WI38 (cell line): ENCODE measurements around the gene GBX1.

Experiments
- H3K4me3 ChIP-seq: 2 replicates; pipeline ENCODE4 v1.5.1; 2011; ENCODE audit warnings: low read depth, mild to moderate bottlenecking, control low read depth, low read length
- TF ChIP-seq, protein P1 (sequence below): IDR thresholded peaks from 2 replicates; pipeline ENCODE4 v1.5.1; 2012; ENCODE audit warnings: low read depth, mild to moderate bottlenecking, control low read depth, low read length

The GBX1 gene

DNA sequence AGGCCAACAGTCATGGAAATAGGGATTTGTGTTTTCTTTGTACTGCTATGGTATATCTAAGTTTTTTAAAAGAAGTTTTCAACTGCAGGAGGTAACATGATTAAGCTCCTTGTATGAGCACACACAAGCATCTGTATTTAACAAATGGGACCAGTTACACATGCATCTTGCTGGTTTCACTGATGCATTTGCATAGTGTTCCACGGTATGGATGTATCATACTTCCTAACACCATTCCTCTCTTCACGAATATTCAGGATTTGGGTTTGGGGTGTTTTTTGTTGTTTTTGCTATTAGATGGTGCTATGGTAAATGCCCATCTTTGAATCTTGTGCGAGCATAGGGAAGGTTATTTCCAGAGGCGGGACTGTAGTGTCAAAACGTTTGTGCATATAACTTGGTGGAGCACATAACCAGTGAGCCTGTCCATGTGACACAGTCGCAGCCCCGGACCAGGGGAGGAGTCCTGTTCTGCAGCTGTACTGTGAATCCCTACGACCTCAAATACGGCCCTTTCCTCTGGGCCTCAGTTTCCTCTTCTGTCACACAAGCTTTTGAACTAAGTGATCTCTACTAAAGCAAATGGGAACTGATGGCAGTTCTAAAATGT lies 40.9 kb upstream of the GBX1 start:
- TF ChIP-seq, protein P1, sequence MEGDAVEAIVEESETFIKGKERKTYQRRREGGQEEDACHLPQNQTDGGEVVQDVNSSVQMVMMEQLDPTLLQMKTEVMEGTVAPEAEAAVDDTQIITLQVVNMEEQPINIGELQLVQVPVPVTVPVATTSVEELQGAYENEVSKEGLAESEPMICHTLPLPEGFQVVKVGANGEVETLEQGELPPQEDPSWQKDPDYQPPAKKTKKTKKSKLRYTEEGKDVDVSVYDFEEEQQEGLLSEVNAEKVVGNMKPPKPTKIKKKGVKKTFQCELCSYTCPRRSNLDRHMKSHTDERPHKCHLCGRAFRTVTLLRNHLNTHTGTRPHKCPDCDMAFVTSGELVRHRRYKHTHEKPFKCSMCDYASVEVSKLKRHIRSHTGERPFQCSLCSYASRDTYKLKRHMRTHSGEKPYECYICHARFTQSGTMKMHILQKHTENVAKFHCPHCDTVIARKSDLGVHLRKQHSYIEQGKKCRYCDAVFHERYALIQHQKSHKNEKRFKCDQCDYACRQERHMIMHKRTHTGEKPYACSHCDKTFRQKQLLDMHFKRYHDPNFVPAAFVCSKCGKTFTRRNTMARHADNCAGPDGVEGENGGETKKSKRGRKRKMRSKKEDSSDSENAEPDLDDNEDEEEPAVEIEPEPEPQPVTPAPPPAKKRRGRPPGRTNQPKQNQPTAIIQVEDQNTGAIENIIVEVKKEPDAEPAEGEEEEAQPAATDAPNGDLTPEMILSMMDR = no peak
- H3K4me3 ChIP-seq = no peak overlapping the region

DNA sequence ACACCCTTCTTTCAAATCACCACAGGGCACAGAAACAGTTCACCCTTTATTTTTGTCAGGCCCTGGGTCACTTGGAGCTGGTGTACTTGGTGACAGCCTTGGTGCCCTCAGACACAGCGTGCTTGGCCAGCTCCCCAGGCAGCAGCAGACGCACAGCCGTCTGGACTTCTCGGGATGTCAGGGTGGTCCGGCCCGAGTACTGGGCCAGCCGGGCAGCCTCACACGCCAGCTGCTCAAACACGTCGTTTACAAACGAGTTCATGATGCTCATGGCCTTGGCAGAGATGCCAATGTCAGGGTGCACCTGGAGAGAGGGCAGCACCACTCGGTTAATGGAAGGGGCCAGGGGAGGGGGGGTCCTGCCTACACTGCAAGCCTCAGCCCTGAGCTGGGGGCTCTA lies 40.3 kb upstream of the GBX1 start:
- TF ChIP-seq, protein P1 = no peak
- H3K4me3 ChIP-seq = no peak overlapping the region

DNA sequence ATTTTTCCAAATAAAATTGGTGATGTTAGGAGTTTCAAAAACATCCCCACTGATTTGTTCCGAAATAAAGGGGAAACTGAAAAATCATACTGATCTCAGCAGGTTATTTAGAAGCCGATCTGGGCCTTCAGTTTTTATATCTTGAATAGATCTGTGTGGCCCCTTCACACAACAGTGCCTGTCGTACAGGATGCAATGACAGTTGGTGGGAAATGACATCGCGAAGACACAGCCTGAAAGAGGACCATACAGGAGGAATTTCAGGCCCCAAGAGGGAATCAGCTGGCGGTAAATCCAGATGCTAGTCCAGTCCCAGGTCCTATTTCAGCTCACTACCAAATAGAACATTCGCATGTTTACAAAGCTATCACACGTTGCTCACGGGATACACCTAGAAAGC lies 39.8 kb upstream of the GBX1 start:
- TF ChIP-seq, protein P1 = no peak
- H3K4me3 ChIP-seq = no peak overlapping the region

DNA sequence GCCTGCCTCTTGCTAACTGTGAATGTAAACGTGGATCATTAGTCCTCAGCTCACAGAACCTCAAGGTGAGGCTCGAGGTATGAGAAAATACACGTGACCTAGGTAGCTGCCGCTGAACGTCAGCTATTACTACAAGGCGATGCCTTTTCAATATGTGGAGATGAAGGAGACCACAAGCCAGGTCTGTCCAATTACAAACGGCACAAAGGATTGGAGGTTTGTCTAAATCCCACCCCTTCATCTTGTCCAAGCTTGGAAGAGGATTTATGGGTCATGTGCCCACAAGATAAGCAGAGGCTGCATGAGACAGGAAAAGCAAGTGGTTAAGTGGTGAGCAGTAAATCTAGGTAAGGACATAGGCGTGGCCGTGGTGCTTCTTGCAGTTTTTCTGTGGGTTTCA lies 39.4 kb upstream of the GBX1 start:
- TF ChIP-seq, protein P1 = no peak

DNA sequence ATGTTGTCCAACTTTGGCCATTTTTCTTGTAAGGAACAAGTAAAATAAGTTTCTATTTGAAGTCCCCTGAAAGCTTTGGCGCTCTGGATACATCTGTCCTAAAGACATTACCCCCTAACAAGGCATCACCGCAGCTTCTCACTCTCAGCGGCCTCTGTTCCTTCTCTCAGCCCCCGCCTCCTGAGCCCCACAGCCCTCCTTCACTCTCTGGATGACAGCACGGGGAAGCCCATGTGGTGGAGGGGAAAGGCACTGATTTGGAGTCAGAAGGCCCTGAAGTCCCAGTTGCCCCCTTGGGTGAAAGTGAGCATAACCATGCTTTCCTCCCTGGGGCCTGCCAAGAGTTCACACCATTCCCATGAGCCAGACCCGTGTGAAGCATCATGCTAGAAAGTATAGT lies 38.2 kb upstream of the GBX1 start:
- TF ChIP-seq, protein P1 = no peak
- no peak overlapping the region for H3K4me3 ChIP-seq

More for the DNA sequence above, 39.4 kb upstream of the GBX1 start:
- no peak overlapping the region for H3K4me3 ChIP-seq

DNA sequence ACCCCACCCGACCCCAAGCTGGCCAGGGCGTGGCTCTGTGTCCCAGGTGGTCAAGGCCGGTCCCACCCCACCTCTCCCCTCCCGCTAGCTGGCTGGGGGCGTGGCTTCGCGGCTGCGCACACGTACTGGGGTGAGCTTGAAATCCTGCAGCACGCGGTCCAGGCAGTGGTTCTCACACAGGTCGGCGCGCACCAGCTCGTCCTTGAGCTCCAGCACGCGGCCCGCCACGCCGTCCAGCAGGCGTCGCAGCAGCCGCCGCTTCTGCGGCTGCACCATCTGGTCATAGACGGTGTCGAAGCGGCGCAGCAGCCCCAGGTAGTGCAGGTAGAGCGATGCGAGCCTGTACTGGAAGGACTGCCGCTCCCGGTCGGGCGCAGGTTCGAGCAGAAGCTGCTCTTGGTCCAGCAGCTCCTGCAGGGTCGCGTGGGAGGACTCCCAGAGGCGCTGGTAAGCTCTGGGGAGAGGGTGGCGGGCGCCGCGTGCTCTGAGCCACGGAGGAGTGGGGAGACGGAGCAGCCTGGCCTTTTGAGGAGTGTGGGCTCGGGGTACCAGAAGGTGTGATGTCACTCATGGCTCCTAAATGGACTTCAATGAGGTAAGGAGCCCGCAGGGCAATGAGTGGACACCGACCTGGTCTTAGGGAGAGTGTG lies 37.0 kb upstream of the GBX1 start:
- no peak overlapping the region for H3K4me3 ChIP-seq
- TF ChIP-seq, protein P1 = no peak

DNA sequence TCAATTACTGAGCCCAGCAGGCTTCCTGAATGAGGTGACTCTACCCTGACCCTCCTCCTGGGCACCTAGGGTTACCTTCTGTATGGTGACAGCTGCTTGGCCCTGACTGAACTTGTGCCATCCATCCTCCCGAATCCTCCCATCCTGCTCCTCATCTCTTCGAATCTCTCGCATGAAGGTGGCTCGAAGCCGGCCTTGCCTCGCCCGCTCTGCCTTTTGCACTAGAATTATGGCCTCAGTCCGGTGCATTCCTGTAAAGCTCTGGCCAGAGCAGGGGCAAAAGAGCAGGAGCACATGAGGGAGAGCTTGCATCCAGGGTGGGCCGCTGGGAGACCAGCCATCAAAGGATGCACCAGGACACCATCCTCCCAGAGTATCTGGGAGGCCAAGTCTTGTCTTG lies 35.3 kb upstream of the GBX1 start:
- no peak overlapping the region for H3K4me3 ChIP-seq
- TF ChIP-seq, protein P1 = no peak
